BE2C (cell line): ENCODE measurements around the gene MYPOP.

Source experiments
- DNase-seq: peaks from one replicate; pipeline ENCODE4 v3.0.0-alpha.2; 2020
- H3K27me3 ChIP-seq: fragments of 250-450 bp; sonication (Bioruptor Pico); 2 replicates; pipeline ENCODE4 v1.5.1; 2020; ENCODE audit warnings: mild to moderate bottlenecking
- H3K36me3 ChIP-seq: fragments of 250-450 bp; sonication (Bioruptor Pico); 2 replicates; pipeline ENCODE4 v1.5.1; 2020; ENCODE audit warnings: mild to moderate bottlenecking
- H3K4me1 ChIP-seq: fragments of 250-450 bp; sonication (Bioruptor Pico); 2 replicates; pipeline ENCODE4 v1.5.1; 2020
- H3K4me3 ChIP-seq: 2 replicates; pipeline ENCODE4 v1.5.1; 2011; ENCODE audit warnings: low read depth, low read length
- H3K9me3 ChIP-seq: fragments of 250-450 bp; sonication (Bioruptor Pico); 2 replicates; pipeline ENCODE4 v1.5.1; 2020
- TF ChIP-seq, protein P1 (sequence below): IDR thresholded peaks from 2 replicates; pipeline ENCODE4 v1.5.1; 2012; ENCODE audit warnings: mild to moderate bottlenecking, low read depth, low read length

MYPOP gene

DNA sequence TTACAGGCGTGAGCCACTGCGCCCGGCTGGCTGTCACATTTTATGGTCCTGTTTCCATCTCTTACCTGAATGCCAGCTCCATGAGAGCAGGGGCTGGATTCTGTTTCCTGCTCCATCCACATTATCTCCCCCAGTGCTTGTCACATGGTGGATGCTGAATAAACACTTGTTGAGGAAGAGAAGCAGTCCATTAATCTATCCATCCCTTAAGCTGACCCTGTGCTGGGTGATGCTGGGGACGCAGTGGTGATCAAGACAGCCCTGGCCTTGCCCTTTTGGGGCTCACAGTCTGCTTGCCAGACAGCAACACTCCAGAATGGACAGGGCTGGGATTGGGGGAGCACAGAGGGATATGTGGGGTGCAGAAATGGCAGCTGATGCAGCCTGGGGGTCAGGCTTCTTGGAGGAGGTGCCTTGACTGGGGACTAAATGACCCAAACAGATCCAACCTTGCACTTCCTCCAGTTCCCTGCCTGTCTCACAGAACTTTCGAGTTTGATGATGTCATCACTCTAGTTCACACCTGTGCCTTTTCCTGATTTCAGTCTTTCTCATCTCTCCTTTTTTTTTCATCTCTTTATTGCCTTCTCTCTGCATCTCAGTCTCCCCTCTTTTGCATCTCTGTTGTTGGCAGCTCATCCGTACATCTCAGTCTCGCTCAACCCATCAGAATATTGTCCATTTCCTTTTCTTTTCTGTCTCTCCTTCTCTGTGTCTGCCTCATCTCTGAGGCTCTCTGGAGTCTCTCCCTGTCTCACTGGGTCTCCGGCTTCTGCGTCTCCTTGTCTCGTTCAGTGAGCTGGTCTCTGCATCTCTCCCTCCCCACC, 21.1 kb downstream of the MYPOP start:
- Histone ChIP-seq H3K36me3 (peaks cover 8% of the 10 kb centered on the region), H3K27me3 (no peaks in the 10 kb centered on the region), H3K4me3 (no peak overlapping the region), H3K9me3 (no peaks in the 10 kb centered on the region), H3K4me1 (no peaks in the 10 kb centered on the region)
- TF ChIP-seq, protein P1, sequence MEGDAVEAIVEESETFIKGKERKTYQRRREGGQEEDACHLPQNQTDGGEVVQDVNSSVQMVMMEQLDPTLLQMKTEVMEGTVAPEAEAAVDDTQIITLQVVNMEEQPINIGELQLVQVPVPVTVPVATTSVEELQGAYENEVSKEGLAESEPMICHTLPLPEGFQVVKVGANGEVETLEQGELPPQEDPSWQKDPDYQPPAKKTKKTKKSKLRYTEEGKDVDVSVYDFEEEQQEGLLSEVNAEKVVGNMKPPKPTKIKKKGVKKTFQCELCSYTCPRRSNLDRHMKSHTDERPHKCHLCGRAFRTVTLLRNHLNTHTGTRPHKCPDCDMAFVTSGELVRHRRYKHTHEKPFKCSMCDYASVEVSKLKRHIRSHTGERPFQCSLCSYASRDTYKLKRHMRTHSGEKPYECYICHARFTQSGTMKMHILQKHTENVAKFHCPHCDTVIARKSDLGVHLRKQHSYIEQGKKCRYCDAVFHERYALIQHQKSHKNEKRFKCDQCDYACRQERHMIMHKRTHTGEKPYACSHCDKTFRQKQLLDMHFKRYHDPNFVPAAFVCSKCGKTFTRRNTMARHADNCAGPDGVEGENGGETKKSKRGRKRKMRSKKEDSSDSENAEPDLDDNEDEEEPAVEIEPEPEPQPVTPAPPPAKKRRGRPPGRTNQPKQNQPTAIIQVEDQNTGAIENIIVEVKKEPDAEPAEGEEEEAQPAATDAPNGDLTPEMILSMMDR = no peak
- DNase-seq = no peak

DNA sequence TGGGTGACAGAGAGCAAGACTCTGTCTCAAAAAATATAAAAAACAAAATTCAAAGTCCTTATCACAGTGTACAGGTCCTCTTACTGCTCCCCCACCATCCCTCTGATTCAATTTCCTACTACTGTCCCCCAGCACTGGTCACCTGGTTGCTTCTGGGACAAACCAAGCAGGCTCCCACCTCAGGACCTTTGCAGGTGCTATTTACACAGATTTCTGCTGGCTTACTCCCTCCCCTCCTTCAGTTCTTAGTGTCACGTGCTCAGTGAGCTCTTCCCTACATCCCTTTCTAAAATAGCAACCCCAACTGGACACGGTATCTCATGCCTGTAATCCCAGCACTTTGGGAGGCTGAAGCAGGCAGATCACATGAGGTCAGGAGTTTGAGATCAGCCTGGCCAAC, 22.4 kb downstream of the MYPOP start:
- TF ChIP-seq, protein P1 = no peak
- no peaks in the 10 kb centered on the region for H3K4me1 ChIP-seq

DNA sequence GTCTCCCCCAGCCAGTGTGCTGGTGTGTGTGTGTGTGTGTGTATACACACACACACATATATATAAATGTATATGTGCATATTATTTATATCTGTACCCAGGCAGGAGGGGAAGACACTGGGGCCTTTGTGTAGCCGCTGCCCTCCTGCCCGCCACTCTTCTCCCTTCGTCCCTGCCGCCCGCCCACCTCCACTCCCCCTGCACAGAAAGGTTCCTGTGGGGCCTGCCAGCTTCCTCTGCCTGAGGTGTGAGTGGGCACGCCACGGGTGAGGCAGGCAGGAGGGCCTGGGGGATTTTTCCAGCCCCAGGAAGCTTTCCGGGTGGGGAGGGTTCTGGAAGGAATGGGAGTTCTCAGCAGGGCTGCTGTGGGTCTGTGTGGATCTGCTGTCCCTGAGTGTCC, 23.4 kb downstream of the MYPOP start:
- TF ChIP-seq, protein P1 = no peak
- no peak overlapping the region for H3K4me3 ChIP-seq
- H3K4me1 ChIP-seq = no peaks in the 10 kb centered on the region
- DNase-seq = no peak
- no peaks in the 10 kb centered on the region for H3K27me3 ChIP-seq
- no peaks in the 10 kb centered on the region for H3K9me3 ChIP-seq
- H3K36me3 ChIP-seq = peaks cover 4% of the 10 kb centered on the region

More for the DNA sequence above, 22.4 kb downstream of the MYPOP start:
- no peaks in the 10 kb centered on the region for H3K9me3 ChIP-seq
- no peak overlapping the region for H3K4me3 ChIP-seq
- no peak for DNase-seq
- peaks cover 8% of the 10 kb centered on the region for H3K36me3 ChIP-seq
- H3K27me3 ChIP-seq = no peaks in the 10 kb centered on the region

DNA sequence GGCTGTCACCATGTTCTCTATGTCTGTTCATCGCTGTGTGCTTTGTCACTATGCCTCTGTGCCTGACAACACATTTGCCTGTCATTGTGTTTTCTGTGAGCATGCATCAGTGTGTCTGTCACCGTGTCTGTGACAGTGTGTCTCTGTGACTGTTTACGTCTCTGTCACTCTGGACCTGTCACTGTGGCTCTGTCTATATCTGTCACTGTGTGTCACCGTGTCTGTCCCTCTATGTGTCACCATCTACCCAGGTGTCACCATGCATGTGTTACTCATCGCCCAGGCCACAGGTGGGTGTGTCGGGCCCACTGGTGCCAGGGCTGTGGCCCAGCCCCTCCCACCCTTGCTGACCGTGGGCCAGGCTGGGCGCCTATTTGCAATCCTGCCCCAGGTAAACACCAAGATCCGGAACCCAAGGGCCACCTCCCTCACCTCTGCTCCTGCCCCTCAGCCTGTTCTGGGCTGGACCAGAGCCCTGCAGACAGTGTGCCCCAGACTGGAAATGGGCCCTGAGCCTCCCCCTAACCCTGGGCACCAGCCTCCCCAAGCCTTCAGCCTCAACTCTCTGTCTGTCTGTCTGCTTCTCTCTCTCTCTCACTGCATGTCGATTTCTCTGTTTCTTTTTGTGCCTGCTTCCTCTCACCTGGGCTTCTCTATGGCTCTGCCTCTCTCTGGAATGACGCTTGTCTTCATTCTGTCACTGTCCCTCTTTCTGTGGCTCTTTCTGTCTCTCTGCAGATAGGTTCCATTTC, 24.2 kb downstream of the MYPOP start:
- TF ChIP-seq, protein P1 = no peak
- no peak for DNase-seq

DNA sequence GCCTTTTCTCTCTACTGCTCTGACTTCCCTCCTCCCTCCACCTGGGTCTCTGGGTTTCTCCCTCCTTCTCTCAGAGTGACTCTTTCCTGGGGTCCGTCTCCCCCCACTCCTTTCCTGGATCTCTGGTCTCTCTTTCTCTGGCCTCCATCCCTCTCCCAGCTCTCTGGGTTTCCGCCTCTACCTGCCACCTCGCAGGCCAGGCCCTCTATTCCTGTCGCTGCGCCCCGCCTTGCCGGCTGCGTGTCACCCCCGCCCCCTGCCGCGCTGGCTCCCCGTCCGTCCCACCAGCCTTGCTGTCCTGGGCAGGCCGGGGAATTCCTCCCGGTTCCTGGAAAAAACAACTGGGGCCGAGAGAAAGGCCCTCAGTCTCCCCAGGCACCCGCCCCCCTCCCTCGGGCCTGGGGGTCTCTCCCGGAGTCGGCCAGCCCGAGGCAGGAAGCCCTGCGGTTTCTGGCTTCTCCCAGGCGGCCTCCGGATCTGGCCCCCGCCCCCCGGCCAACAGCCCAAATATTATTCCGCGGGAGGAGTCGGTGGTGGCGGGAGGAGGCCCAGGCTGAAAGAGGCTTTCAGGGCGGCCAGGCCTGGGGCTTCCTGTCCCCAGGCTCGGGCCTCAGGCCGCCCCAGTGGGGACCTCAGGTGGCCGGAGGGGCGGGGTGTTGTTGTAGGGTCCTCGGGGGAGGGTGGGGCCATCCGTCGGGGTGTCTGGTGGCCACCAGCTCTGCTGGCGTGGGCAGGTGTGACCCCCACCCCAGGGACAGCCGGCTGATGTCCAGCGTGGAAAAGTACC, 25.8 kb downstream of the MYPOP start:
- no peaks in the 10 kb centered on the region for H3K27me3 ChIP-seq
- no peaks in the 10 kb centered on the region for H3K36me3 ChIP-seq
- TF ChIP-seq, protein P1 = no peak
- no peak overlapping the region for H3K4me3 ChIP-seq
- H3K4me1 ChIP-seq = no peaks in the 10 kb centered on the region
- no peak for DNase-seq
- no peaks in the 10 kb centered on the region for H3K9me3 ChIP-seq

More for the DNA sequence above, 24.2 kb downstream of the MYPOP start:
- Histone ChIP-seq H3K4me3 (no peak overlapping the region), H3K36me3 (no peaks in the 10 kb centered on the region), H3K4me1 (no peaks in the 10 kb centered on the region), H3K9me3 (no peaks in the 10 kb centered on the region), H3K27me3 (no peaks in the 10 kb centered on the region)
